ENCODE data around the gene PDE12.

- TF ChIP-seq POLR2AphosphoS5 (IDR thresholded peaks at IDR 0.05; ENCODE audit: borderline replicate concordance, low read depth, low read length) (no peak), EZH2 (IDR thresholded peaks at IDR 0.05) (no peak)
Observed at GRCh38 chr3:57600195-57600594, 44.1 kb downstream of the PDE12 start.

Measured in SK-N-MC (cell line).